T-helper 1 cell treated with Interleukin-12 subunit alpha and Interleukin-12 subunit beta and Interleukin-4 antibody, amounts not matched to agents 30 ng/mL and 1 ng/mL, for 36 hours (primary cell): Measurements from ENCODE around the gene CEP131. TPM values are rescaled to one million over a fixed set of nuclear protein-coding genes. Genes with fewer than 3 reads are reported as not detected.
"Not testable (repeated sequence)": the region's sequence is repeated elsewhere in the genome, so short reads cannot be mapped to it uniquely, and the experiment has no call there.

Experiments
- intact Hi-C: fragments of 100-400 bp; cut with micrococcal nuclease; formaldehyde crosslinking; loops from one replicate; pipeline ENCODE4 v1.15.1; 2024
- total RNA-seq: library from RNA; stranded (reverse); gene quantifications from 2 replicates; pipeline ENCODE4 v1.2.3, GENCODE V29; 2022

Gene CEP131
- total RNA-seq, 1 donor from 2014 or later = 10.6 TPM

DNA sequence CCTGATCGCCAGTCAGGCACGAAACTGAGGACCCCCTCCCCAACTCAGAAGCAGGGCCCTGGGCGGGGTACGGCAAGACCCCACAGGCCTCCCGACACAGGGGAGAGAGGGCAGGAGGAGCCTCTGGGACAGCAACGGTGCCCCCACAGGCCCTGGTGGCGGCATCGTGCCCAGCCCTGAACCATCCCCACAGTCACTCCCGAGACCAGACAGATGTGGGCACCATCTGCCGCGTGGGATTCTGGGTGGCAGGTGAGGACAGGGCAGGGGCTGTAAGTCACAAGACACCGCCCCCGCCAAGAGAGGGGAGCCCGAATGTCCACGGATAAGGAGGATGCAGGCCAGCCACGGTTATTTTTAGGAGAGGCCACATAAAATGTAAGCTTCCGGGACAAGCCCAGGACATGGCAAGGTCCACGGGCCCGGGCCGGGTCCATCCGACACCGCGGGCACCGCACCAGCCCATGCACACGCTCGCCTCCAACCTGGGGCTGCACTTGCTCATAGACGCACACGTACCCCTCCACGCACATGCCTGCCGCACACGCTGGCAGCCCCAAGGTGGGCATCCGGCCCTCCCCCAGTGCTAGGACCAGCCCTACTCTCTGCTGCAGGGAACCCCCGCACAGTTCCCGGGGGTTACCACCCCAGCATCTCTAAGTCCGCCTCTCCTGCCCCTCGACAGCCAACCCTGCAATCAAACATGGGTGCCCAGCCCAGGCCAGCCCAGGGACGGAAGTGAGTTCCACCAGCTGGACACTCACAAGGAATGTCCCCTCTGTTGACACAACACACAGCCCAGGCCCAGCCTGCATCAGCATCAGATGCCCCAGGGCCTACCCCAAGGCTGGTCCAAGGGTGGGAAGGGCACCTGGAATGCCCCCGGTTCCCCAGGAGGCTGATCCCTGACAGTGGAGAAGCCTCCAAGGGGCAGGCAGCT lies 65.6 kb downstream of the CEP131 start:
- intact Hi-C loops = no loop called here

DNA sequence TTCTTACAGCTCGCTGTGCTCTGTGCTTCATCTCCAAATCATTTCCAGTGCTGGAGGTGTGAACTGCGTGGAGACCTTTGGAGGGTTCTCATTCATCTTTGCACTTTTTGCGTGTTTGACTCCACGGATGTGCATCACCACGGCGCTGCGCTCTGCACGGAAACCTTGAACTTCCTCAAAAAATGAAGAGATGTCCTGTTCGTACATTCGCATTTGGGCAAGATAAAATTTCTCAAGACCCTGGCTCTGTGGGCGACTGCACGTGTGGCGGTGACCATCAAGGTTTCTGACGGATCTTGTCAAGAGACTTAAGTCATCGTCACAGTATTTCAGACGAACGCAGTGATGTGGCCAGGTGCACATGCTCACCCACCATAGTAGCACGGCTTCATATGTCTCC lies 67.8 kb downstream of the CEP131 start:
- intact Hi-C loops = no loop called here

DNA sequence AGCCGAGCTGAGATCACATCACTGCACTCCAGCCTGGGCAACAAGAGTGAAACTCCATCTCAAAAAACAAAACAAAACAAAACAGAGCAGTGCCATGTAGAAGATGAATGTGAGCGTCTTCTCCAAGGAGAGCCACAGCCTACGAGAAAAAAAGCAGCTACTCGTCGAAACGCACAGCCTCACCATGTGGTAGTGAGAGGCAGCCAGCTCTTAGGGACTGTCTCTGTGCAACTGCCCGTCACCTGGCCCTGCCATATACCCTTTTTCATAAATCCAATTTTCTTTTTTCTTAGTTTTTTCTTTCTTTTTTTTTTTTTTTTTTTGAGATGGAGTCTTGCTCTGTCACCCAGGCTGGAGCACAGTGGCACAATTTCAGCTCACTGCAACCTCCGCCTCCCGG lies 68.7 kb downstream of the CEP131 start:
- intact Hi-C loops = not testable (repeated sequence)

DNA sequence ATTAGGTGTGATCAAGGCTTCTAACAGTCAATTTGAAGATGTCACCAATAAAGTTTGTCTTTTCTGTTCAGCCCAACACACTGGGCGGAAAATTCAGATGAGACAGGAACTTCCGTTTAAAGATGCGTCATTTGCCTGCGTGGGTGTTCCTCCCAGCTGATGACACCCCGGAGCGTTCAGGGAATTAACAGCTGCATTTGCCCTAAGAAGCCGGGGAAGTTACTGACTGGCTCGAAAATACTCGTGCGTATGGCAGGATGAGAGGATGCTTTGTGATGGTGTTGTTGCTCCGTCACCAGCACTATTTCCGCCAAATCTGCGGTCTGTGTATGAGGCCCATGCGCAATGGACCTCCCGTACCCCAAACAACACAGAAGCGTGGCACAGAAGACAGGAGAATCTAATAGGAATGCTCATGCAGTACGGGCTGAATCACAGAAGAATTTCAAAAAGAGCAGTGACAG lies 69.4 kb downstream of the CEP131 start:
- intact Hi-C loops = no loop called here

DNA sequence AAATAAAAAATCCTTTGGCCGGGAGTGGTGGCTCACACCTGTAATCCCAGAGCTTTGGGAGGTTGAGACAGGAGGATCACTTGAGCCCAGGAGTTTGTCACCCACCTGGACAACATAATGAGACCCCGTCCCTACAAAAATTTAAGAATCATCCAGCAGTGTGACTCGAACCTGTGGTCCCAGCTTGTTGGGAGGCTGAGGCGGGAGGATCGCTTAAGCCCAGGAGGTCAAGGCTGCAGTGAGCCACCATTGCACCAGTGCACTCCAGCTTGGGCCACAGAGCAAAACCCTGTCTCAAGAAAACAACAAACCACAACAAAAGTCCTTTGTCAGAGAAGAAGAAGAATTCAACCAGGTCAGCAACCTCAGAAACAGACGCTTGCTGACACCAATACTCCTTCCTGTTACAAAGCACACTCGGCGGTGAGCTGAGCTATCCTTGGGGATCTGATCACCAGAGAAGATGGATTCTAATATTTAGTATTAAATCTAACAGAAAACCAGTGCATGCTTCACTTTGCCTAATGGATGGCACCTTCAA lies 70.4 kb downstream of the CEP131 start:
- intact Hi-C loops = no loop called here

DNA sequence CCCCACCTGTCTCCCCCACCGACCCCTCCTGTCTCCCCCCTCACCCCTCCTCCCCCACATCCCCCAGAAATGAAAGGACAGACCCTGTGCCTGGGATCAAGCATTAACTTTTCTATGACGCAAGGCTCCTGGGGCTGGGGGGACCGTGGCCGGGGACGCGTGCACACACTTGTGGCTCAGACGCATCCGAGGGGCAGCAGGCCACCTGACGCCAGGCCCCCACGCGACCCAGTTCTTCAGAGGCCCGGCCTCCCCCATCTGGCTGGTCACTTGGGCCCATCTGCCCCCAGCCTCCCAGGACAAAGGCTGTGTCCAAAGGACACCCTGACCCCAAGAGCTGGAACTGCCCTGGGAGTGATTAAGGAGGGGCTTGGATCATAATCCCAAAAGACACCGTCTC lies 71.5 kb downstream of the CEP131 start:
- intact Hi-C loops = no loop called here

DNA sequence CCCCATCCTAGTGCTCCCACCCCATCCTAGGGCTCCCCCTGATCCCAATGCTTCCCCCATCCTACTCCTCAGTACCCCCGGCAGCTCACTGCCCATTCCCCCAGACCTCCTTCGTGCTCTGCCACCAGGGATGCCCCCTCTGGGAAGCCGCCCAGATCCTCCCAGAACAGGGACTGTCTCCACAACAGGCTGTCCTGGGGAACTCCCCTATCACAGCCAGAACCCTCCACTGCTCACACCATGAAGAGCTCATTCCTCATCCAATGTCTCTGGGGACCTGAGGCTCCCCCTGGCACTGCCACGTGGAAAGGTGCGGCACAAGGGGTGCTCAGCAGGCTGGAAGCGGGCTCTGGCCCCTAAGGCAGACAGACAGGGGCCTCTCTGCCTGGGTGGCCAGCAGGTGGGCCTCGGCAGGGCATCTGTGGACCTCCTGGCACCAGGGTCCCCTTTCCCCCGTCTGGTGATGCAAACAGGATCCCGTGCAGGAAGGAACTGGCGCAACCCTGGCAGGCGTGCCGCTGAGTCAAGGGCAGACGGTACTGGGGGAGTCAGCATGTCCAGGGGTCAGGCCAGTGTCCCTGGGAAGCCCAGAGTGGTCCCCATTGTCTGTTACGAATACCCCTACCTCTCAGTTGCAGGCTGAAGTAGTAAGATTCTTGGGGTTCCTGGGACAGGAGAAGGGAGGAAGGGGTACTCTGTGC lies 72.2 kb downstream of the CEP131 start:
- intact Hi-C loops = no loop called here

DNA sequence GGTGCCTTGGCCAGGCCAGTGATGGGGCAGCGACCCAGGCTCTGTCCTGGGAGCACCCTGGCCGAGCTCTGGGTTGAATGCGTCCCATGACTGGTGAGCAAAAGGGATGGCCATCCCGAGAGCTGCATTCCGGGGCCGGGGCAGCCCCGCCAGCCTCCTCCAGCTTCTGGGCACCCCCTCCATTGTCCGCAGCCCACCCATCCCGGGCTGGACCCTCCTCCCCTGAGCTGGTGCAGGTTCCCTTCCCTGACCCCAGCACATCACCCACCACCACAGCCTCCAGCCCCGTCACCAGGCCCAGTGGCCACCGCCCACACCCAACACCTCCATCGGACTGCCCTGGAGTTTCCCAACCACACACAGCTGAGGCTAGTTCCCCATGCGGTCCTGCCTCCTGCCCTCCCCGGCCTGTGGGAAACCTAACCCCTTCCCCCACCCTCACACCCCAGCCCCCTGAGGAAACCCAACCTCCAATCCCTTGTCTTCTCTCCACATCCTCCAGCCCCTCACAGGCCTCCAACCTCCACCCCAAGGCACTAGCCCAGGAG lies 73.7 kb downstream of the CEP131 start:
- intact Hi-C loops = no loop called here

DNA sequence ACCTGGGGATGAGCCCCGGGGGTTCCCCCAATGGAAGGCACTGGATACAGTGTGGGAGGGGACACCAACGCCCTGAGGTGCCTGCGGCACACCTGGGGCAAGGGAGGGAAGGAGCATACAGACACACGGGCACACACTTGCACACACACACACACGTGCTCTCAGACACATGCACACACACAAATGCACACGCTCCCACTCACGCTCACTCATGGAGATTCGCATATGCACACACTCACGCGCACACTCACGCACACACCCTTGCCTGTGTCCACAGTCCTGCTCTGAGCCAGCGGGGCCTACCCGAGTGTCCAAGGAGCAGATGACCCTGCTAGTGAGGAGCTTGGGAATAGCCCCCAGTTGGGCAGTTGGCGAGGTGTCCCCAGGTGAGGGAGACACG lies 74.2 kb downstream of the CEP131 start:
- intact Hi-C loops = no loop called here

DNA sequence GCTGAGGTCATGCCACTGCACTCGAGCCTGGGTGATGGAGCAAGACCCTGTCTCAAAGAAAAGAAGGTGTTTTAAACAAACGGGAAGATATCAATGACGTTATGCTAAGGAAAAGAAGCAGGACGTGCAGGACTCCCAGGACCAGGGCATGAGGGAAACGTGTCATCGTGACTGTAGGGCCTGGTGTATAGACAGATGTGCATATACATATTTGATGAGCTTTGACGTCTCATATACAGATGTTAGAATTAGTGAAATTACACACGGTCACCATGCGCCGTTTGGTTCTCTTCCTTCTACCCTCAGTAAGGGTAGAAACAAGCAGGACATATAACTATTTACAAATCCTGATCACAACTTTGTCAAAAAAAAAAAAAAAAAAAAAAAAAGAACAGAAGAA lies 75.1 kb downstream of the CEP131 start:
- intact Hi-C loops = no loop called here

DNA sequence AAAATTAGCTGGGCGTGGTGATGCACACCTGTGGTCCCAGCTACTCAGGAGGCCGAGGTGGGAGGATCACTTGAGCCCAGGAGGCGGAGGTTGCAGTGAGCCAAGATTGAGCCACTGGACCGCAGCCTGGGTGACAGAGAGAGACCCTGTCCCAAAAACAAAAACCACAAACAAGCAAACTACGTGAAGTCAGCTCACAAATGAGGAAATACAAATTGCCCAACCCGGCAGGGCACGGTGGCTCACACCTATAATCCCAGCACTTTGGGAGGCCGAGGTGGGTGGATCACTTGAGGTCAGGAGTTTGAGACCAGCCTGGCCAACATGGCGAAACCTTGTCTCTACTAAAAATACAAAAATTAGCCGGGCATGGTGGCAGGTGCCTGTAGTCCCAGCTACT lies 76.6 kb downstream of the CEP131 start:
- intact Hi-C loops = not testable (repeated sequence)

DNA sequence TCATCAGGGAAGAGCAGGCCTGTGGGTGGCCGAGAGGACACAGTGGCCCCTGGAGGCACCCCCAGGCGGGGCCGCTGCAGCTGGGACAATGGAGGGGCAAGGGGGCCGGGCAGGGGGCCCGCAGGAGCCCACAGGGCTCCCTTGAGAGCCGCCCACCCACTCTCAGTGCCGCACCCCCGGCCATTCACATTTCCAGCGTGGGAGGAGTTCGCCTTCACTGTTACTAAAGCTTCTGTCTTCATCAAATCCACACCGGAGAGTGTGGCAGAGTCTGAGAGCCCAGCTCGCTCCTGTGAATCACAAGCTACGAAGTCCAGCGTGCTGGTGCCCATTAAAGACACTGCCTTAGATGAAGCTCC lies 78.4 kb downstream of the CEP131 start:
- intact Hi-C loops = no loop called here

DNA sequence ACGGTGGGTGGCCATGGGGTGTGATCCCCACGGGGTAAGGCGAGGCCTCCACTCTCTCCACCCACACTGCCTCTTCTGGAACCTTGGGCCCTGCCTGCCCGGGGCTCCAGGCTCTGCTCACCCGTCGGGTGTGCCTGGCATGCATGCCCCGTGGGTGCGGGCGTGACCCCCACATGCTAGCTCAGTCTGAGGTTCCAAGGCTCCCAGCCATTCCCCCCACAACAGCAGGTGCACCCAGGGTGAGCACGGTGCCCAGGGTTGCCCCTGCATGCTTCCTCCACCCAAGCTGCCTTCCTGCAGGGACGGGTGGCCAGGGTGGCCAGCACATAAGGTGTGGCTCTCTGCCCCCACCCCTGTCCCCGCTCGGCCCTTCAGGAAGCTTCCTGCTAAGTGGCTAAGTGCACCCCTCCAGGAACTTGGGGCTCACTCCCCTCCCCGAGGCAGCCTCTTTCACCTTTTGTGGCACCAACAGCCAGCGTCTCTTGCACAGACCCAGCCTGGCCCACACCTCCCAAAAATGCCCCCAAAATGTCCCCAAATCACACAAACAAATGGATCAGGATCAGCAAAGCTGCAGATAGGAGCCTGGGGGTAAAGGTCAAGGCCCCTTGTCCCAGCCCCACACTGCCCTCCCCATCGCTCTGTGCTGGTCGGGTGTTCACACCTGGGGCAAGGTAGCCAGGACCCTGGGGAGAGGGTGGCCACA lies 78.9 kb downstream of the CEP131 start:
- intact Hi-C loops = no loop called here

DNA sequence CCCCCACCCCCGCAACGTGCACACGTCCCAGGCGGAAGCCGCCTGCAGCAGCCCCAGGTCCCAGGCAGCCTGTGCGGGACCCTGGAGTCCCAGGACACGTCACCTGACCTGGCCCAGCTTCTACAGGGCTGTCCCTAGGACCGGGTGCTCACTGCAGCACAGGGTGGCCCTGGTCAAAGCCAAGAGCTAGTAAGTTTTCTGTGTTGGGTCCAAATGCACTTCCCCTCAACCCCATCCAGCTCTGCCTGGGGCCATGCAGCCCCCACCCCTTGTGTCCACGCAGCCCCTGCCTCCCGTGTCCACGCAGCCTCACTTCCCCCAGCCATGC lies 79.6 kb downstream of the CEP131 start:
- intact Hi-C loops = no loop called here

DNA sequence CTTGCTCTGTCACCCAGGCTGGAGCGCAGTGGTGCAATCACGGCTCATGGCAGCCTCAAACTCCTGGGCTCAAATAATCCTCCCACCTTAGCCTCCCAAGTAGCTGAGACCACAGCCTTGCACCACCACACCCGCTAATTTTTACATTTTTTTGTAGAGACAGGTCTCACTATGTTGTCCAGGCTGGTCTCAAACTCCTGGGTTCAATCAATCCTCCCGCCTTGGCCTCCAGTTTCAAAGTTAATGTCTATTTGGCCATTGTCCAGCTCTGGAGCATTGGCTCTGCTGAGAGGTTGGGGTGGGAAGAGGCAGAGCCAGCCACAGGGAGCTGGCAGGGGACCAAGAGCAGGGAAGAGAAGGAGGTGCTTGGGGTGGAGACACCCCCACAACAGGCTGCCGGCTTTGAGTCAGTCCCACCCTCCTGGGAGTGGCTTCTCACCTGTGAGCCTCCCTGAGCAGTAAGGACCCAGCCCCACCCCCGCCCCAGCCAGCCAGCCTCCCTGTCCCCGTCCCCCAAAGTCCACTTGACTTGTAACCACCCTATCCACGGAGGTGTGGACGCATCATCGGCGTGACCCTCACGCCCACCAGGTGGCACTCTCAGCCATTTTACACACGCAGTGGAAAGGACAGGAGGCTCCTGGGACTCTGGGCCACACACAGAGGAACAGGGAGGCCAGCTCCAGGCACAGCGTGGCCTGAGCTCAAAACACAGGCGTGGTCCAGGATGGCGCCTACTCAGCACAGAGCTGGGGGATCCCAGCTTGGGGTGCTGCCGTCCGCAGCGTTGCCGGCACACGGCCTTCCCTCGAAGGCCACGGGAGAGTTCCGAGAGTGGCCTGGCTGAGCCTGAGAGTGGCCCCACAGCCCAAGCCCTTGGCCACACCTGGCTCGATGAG lies 80.2 kb downstream of the CEP131 start:
- intact Hi-C loops = loop anchor here (1.0 kb wide), 2 partner anchors 99 to 342 kb away; no protein-coding TSS in a partner anchor

DNA sequence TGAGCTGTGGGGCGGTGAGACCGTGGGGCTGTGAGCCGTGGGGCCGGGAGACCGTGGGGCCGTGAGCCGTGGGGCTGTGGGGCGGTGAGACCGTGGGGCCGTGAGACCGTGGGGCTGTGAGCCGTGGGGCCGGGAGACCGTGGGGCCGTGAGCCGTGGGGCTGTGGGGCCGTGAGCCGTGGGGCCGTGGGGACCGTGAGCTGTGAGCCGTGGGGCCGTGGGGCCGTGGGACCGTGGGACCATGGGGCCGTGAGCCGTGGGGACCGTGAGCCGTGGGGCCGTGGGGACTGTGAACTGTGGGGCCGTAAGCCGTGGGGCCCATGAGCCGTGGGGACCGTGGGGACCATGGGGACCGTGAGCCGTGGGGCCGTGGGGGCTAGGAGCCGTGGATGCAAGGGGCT lies 82.1 kb downstream of the CEP131 start:
- intact Hi-C loops = no loop called here

DNA sequence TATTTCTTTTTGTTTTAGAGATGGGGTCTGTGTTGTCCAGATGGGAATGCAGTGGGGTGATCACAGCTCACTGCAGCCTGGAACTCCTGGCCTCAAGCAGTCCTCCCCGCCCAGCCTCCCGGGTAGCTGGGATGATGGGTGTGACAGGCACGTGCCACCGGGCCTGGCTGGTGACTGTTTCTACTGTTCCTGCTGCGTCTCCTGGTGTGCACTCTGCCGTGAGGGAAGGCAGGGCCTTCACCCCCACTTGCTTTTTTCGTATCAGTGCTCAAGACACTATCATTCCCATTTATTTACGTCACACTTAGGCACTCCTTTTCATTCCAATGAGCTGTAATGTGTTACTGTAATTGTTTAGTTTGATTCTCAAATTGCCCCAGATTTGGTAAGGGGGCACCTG lies 82.7 kb downstream of the CEP131 start:
- intact Hi-C loops = no loop called here
